Parathyroid adenoma (tissue), 2 donors: Measurements from ENCODE around the gene NLGN4Y.

Source experiments
- H2AFZ ChIP-seq: fragments of 300-600 bp; sonication (generic); one replicate; pipeline ENCODE4 v1.7.0; 2017; ENCODE audit warnings: antibody characterized with exemption, mild to moderate bottlenecking
- H3K27ac ChIP-seq: fragments of 300-600 bp; sonication (generic); one replicate; pipeline ENCODE4 v1.7.0; 2017
- H3K27me3 ChIP-seq: fragments of 300-600 bp; sonication (generic); one replicate; pipeline ENCODE4 v1.7.0; 2017; ENCODE audit warnings: low read length; ENCODE audit not compliant: control insufficient read depth, insufficient read depth
- H3K36me3 ChIP-seq: fragments of 300-600 bp; sonication (generic); one replicate; pipeline ENCODE4 v1.7.0; 2017; ENCODE audit warnings: low read length; ENCODE audit not compliant: control insufficient read depth, insufficient read depth
- H3K4me1 ChIP-seq: fragments of 300-600 bp; sonication (generic); one replicate; pipeline ENCODE4 v1.7.0; 2017; ENCODE audit warnings: control low read depth
- H3K4me2 ChIP-seq: fragments of 300-600 bp; sonication (generic); one replicate; pipeline ENCODE4 v1.7.0; 2017; ENCODE audit warnings: low read length
- H3K4me3 ChIP-seq: fragments of 300-600 bp; sonication (generic); one replicate; pipeline ENCODE4 v1.7.0; 2017; ENCODE audit warnings: low read depth, low read length
- H3K79me2 ChIP-seq: fragments of 300-600 bp; sonication (generic); one replicate; pipeline ENCODE4 v1.7.0; 2017; ENCODE audit warnings: control low read depth
- H3K9ac ChIP-seq: fragments of 300-600 bp; sonication (generic); one replicate; pipeline ENCODE4 v1.7.0; 2017; ENCODE audit warnings: mild to moderate bottlenecking
- H3K9me3 ChIP-seq: fragments of 300-600 bp; sonication (generic); one replicate; pipeline ENCODE4 v1.7.0; 2017; ENCODE audit warnings: low read length; ENCODE audit not compliant: control insufficient read depth
- CTCF ChIP-seq: fragments of 300-600 bp; sonication (generic); IDR thresholded peaks from one replicate; pipeline ENCODE4 v1.7.0; 2017; ENCODE audit warnings: antibody characterized with exemption, mild to moderate bottlenecking
- donor health status: primary hyperparathyroidism.

NLGN4Y gene

GRCh38 chrY:14818452-14818851 is 294.1 kb downstream of the NLGN4Y start:
- Histone ChIP-seq H3K79me2 (no peaks in the 10 kb centered on the region), H3K27me3 (no peaks in the 10 kb centered on the region), H3K27ac (no peak overlapping the region), H3K9me3 (no peaks in the 10 kb centered on the region), H3K9ac (no peak overlapping the region), H2AFZ (no peak overlapping the region), H3K4me1 (no peaks in the 10 kb centered on the region), H3K4me2 (no peak overlapping the region), H3K36me3 (no peaks in the 10 kb centered on the region), H3K4me3 (no peak overlapping the region)
- TF ChIP-seq CTCF = no peak

GRCh38 chrY:14822201-14822600 is 297.9 kb downstream of the NLGN4Y start:
- no peaks in the 10 kb centered on the region for H3K36me3 ChIP-seq
- no peaks in the 10 kb centered on the region for H3K4me1 ChIP-seq
- no peaks in the 10 kb centered on the region for H3K9me3 ChIP-seq
- no peak for TF ChIP-seq CTCF
- no peak overlapping the region for H3K27ac ChIP-seq
- H3K4me2 ChIP-seq = no peak overlapping the region
- no peak overlapping the region for H3K4me3 ChIP-seq
- no peak overlapping the region for H2AFZ ChIP-seq
- no peaks in the 10 kb centered on the region for H3K79me2 ChIP-seq
- no peaks in the 10 kb centered on the region for H3K27me3 ChIP-seq
- H3K9ac ChIP-seq = no peak overlapping the region

GRCh38 chrY:14822906-14823305 is 298.6 kb downstream of the NLGN4Y start:
- no peaks in the 10 kb centered on the region for H3K4me1 ChIP-seq
- no peaks in the 10 kb centered on the region for H3K9me3 ChIP-seq
- H3K4me3 ChIP-seq = no peak overlapping the region
- H3K27ac ChIP-seq = no peak overlapping the region
- H2AFZ ChIP-seq = no peak overlapping the region
- H3K4me2 ChIP-seq = no peak overlapping the region
- H3K27me3 ChIP-seq = no peaks in the 10 kb centered on the region
- no peaks in the 10 kb centered on the region for H3K79me2 ChIP-seq
- H3K36me3 ChIP-seq = no peaks in the 10 kb centered on the region
- no peak for TF ChIP-seq CTCF
- no peak overlapping the region for H3K9ac ChIP-seq

GRCh38 chrY:14824583-14824982 is 300.3 kb downstream of the NLGN4Y start:
- no peaks in the 10 kb centered on the region for H3K36me3 ChIP-seq
- no peaks in the 10 kb centered on the region for H3K9me3 ChIP-seq
- no peak overlapping the region for H3K9ac ChIP-seq
- no peak overlapping the region for H2AFZ ChIP-seq
- H3K4me1 ChIP-seq = no peaks in the 10 kb centered on the region
- H3K4me3 ChIP-seq = no peak overlapping the region
- H3K4me2 ChIP-seq = no peak overlapping the region
- no peaks in the 10 kb centered on the region for H3K79me2 ChIP-seq
- no peak overlapping the region for H3K27ac ChIP-seq
- TF ChIP-seq CTCF = no peak
- no peaks in the 10 kb centered on the region for H3K27me3 ChIP-seq

- Histone ChIP-seq H3K36me3 (no peaks in the 10 kb centered on the region), H3K79me2 (no peaks in the 10 kb centered on the region), H3K9me3 (no peaks in the 10 kb centered on the region), H2AFZ (no peak overlapping the region), H3K4me2 (no peak overlapping the region), H3K4me3 (no peak overlapping the region), H3K4me1 (no peaks in the 10 kb centered on the region), H3K9ac (no peak overlapping the region), H3K27ac (no peak overlapping the region), H3K27me3 (no peaks in the 10 kb centered on the region)
- TF ChIP-seq CTCF = no peak
Measured at GRCh38 chrY:14825728-14826127, 301.4 kb downstream of the NLGN4Y start.
